Measurements from ENCODE around the gene WSB2.
"Not testable (repeated sequence)": the region's sequence is repeated elsewhere in the genome, so short reads cannot be mapped to it uniquely, and the experiment has no call there.

Gene WSB2

DNA sequence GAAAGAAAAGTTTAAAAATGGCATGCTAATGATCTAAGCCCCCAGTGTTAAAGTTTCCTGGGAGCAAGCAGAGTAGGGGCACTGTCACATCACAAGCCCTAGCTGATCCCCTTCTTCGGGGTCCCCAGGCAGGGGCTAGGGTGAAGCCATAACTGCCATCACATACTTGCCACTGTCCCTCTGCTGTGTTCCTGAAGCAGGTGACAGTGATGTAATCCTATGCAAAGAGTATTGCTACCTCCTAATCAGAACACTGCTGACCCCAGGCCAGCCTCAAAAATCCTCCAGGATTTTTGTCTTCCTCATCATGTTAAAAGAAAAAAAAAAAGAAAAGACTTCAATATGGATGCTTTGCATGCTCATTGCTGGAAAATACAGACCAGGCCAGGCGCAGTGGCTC, 45.7 kb downstream of the WSB2 start:
- Histone ChIP-seq H3K9me3 (ENCODE audit: control insufficient read depth, insufficient read depth, low read depth, low read length) (no peaks in the 10 kb centered on the region), H3K27me3 (ENCODE audit: control insufficient read depth, insufficient read depth, low read length) (no peaks in the 10 kb centered on the region), H3K4me3 (ENCODE audit: low read depth, low read length) (no peak overlapping the region), H3K9ac (ENCODE audit: low read length) (no peak overlapping the region), H3K36me3 (ENCODE audit: control insufficient read depth, insufficient read depth, low read length) (peaks cover 23% of the 10 kb centered on the region), H3K4me1 (ENCODE audit: control insufficient read depth, insufficient read depth, low read length) (peaks cover 11% of the 10 kb centered on the region), H3K27ac (ENCODE audit: low read depth, low read length) (no peak overlapping the region)

- no peak overlapping the region for H3K27ac ChIP-seq (ENCODE audit: low read depth, low read length)
- H3K9me3 ChIP-seq (ENCODE audit: control insufficient read depth, insufficient read depth, low read depth, low read length): no peaks in the 10 kb centered on the region
- no peak overlapping the region for H3K4me3 ChIP-seq (ENCODE audit: low read depth, low read length)
- H3K4me1 ChIP-seq (ENCODE audit: control insufficient read depth, insufficient read depth, low read length): peaks cover 11% of the 10 kb centered on the region
- H3K36me3 ChIP-seq (ENCODE audit: control insufficient read depth, insufficient read depth, low read length): peaks cover 7% of the 10 kb centered on the region; the same call in 1 of the 2 replicates
- H3K9ac ChIP-seq (ENCODE audit: low read length): no peak overlapping the region
- no peaks in the 10 kb centered on the region for H3K27me3 ChIP-seq (ENCODE audit: control insufficient read depth, insufficient read depth, low read length)
These were observed 47.7 kb downstream of the WSB2 start for GRCh38 chr12:118013283-118013682.

DNA sequence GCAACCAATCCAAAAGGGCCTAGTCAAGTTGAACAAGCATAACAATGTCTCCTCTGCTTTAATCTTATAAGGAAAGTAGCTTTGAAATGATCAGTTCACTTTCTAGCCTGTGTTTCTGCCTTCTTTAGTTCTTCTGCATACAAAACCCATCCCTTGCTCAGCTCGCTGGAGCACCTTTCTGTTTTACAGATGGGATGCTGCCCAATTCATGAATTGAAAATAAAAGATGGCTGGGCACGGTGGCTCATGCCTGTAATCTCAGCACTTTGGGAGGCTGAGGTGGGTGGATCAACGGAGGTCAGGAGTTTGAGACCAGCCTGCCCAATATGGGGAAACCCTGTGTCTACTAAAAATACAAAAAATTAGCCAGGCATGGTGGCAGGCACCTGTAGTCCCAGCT, 49.0 kb downstream of the WSB2 start:
- Histone ChIP-seq H3K9ac (ENCODE audit: low read length) (no peak overlapping the region), H3K9me3 (ENCODE audit: control insufficient read depth, insufficient read depth, low read depth, low read length) (no peaks in the 10 kb centered on the region), H3K36me3 (ENCODE audit: control insufficient read depth, insufficient read depth, low read length) (no peaks in the 10 kb centered on the region), H3K27ac (ENCODE audit: low read depth, low read length) (no peak overlapping the region), H3K4me1 (ENCODE audit: control insufficient read depth, insufficient read depth, low read length) (peaks cover 4% of the 10 kb centered on the region), H3K27me3 (ENCODE audit: control insufficient read depth, insufficient read depth, low read length) (no peaks in the 10 kb centered on the region), H3K4me3 (ENCODE audit: low read depth, low read length) (no peak overlapping the region)

- H3K9ac ChIP-seq (ENCODE audit: low read length): no peak overlapping the region
- H3K4me1 ChIP-seq (ENCODE audit: control insufficient read depth, insufficient read depth, low read length): peaks cover 4% of the 10 kb centered on the region
- no peaks in the 10 kb centered on the region for H3K36me3 ChIP-seq (ENCODE audit: control insufficient read depth, insufficient read depth, low read length)
- H3K4me3 ChIP-seq (ENCODE audit: low read depth, low read length): no peak overlapping the region
- no peaks in the 10 kb centered on the region for H3K27me3 ChIP-seq (ENCODE audit: control insufficient read depth, insufficient read depth, low read length)
- no peaks in the 10 kb centered on the region for H3K9me3 ChIP-seq (ENCODE audit: control insufficient read depth, insufficient read depth, low read depth, low read length)
- H3K27ac ChIP-seq (ENCODE audit: low read depth, low read length): no peak overlapping the region
These were observed 49.6 kb downstream of the WSB2 start for GRCh38 chr12:118011377-118011776.

DNA sequence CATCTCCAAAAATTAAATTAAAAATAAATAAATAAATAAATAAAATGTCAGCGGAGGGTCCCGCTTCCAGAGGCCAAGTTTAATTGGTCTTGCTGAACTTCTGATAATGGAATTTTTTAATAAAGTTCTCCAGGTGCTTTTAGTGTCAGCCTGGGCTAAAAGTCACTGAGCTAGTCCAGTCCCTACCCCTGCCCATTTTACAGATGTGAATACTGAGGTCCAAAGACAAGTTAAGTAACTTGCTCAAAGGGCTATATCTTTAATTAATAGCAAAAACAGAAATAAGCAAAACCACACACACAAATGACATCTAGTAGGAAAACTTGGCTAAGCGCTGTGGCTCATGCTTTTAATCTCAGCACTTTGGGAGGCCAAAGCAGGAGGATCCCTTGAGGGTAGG, 50.1 kb downstream of the WSB2 start:
- no peak overlapping the region for H3K4me3 ChIP-seq (ENCODE audit: low read depth, low read length)
- no peaks in the 10 kb centered on the region for H3K27me3 ChIP-seq (ENCODE audit: control insufficient read depth, insufficient read depth, low read length)
- no peaks in the 10 kb centered on the region for H3K9me3 ChIP-seq (ENCODE audit: control insufficient read depth, insufficient read depth, low read depth, low read length)
- no peaks in the 10 kb centered on the region for H3K36me3 ChIP-seq (ENCODE audit: control insufficient read depth, insufficient read depth, low read length)
- H3K4me1 ChIP-seq (ENCODE audit: control insufficient read depth, insufficient read depth, low read length): peaks cover 2% of the 10 kb centered on the region
- no peak overlapping the region for H3K27ac ChIP-seq (ENCODE audit: low read depth, low read length)
- H3K9ac ChIP-seq (ENCODE audit: low read length): no peak overlapping the region

DNA sequence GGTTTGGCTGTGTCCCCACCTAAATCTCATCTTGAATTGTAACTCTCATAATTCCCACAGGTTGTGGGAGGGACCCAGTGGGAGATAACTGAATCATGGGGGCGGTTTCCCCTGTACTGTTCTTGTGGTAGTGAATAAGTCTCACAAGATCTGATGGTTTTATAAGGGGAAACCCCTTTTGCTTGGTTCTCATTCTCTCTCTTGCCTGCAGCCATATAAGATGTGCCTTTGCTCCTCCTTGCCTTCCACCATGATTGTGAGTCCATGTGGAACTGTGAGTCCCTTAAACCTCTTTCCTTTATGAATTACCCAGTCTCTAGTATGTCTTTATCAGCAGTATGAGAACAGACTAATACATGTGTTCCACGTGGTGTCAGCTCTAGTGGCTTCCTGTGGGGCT, 61.2 kb downstream of the WSB2 start:
- not testable (repeated sequence) for H3K27me3 ChIP-seq (ENCODE audit: control insufficient read depth, insufficient read depth, low read length); H3K9me3 ChIP-seq (ENCODE audit: control insufficient read depth, insufficient read depth, low read depth, low read length); H3K4me1 ChIP-seq (ENCODE audit: control insufficient read depth, insufficient read depth, low read length); H3K36me3 ChIP-seq (ENCODE audit: control insufficient read depth, insufficient read depth, low read length); H3K9ac ChIP-seq (ENCODE audit: low read length); H3K4me3 ChIP-seq (ENCODE audit: low read depth, low read length); H3K27ac ChIP-seq (ENCODE audit: low read depth, low read length)

DNA sequence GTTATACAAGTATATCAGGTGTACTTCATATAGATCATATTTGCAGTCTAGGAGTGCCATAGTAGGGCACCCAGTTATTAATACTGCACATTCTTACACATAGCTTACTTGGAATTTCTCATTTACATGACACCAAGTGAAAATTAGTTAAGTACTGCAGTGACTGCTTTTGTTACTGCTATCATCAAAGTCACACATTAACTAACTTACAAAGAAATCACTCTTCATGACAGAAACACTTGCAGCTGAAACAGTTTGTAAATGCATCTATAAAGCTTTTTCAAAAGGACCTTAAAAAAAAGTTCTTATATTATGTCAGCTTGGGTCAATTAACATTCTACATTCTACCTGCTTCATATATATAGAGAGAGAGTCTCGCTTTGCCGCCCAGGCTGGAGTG, 62.3 kb downstream of the WSB2 start:
- no peak overlapping the region for H3K4me3 ChIP-seq (ENCODE audit: low read depth, low read length)
- H3K36me3 ChIP-seq (ENCODE audit: control insufficient read depth, insufficient read depth, low read length): no peaks in the 10 kb centered on the region

GRCh38 chr12:117994551-117995438, 66.2 kb downstream of the WSB2 start:
- no peak overlapping the region for H3K9ac ChIP-seq (ENCODE audit: low read length)
- H3K4me1 ChIP-seq (ENCODE audit: control insufficient read depth, insufficient read depth, low read length): no peaks in the 10 kb centered on the region

More for the DNA sequence above, 62.3 kb downstream of the WSB2 start:
- Histone ChIP-seq H3K9ac (ENCODE audit: low read length) (no peak overlapping the region), H3K9me3 (ENCODE audit: control insufficient read depth, insufficient read depth, low read depth, low read length) (0 out of 2 replicates have a peak, but pooled peaks cover 3% of the 10 kb centered on the region), H3K27ac (ENCODE audit: low read depth, low read length) (no peak overlapping the region), H3K27me3 (ENCODE audit: control insufficient read depth, insufficient read depth, low read length) (no peaks in the 10 kb centered on the region), H3K4me1 (ENCODE audit: control insufficient read depth, insufficient read depth, low read length) (no peaks in the 10 kb centered on the region)

DNA sequence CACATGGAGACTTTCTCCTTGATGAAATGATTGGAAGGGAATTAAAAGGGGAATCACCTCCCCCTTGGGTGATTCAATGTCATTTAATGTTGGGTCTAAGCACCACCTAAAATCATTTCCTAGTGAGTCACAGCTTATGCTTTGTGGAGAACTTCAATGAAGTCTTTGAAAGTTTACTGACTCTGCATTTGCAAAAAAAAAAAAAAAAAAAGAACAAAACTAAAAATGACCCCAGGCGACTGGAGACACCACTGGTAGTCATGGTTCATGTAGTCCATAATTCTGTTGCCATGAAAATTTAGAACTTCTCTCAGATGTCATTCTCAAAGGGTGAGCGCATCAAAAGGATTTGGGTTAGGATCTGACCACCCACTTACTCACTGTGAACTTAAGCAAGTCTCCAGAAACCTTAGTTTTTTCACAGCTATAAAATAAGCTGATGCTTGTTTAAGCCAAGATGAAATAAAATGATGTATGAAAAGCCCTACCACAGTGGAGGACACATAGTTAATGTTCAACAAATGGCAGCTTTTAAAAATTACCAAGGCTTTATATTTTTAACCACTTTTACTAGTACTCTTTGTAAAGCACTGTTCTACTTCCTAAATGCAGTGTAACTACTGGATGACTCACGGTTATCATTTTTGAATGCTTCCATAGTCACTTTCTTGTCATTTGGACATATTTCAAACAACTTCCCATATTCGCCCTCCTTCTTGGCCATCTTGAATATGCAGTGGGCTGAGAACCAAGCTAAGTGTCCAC, 74.1 kb downstream of the WSB2 start:
- Histone ChIP-seq H3K27me3 (ENCODE audit: control insufficient read depth, insufficient read depth, low read length) (no peaks in the 10 kb centered on the region), H3K9ac (ENCODE audit: low read length) (no peak overlapping the region), H3K4me1 (ENCODE audit: control insufficient read depth, insufficient read depth, low read length) (no peaks in the 10 kb centered on the region), H3K4me3 (ENCODE audit: low read depth, low read length) (no peak overlapping the region), H3K36me3 (ENCODE audit: control insufficient read depth, insufficient read depth, low read length) (no peaks in the 10 kb centered on the region), H3K27ac (ENCODE audit: low read depth, low read length) (no peak overlapping the region), H3K9me3 (ENCODE audit: control insufficient read depth, insufficient read depth, low read depth, low read length) (no peaks in the 10 kb centered on the region)

More at GRCh38 chr12:117994551-117995438, 66.2 kb downstream of the WSB2 start:
- Histone ChIP-seq H3K27ac (ENCODE audit: low read depth, low read length) (no peak overlapping the region), H3K4me3 (ENCODE audit: low read depth, low read length) (no peak overlapping the region), H3K27me3 (ENCODE audit: control insufficient read depth, insufficient read depth, low read length) (no peaks in the 10 kb centered on the region), H3K9me3 (ENCODE audit: control insufficient read depth, insufficient read depth, low read depth, low read length) (no peaks in the 10 kb centered on the region), H3K36me3 (ENCODE audit: control insufficient read depth, insufficient read depth, low read length) (no peaks in the 10 kb centered on the region)

GRCh38 chr12:117985182-117985581, 75.8 kb downstream of the WSB2 start:
- Histone ChIP-seq H3K27ac (ENCODE audit: low read depth, low read length) (no peak overlapping the region), H3K9ac (ENCODE audit: low read length) (no peak overlapping the region), H3K4me1 (ENCODE audit: control insufficient read depth, insufficient read depth, low read length) (no peaks in the 10 kb centered on the region), H3K9me3 (ENCODE audit: control insufficient read depth, insufficient read depth, low read depth, low read length) (no peaks in the 10 kb centered on the region), H3K36me3 (ENCODE audit: control insufficient read depth, insufficient read depth, low read length) (no peaks in the 10 kb centered on the region), H3K27me3 (ENCODE audit: control insufficient read depth, insufficient read depth, low read length) (no peaks in the 10 kb centered on the region), H3K4me3 (ENCODE audit: low read depth, low read length) (no peak overlapping the region)

All from HUES6 (cell line).